Skeletal muscle tissue (tissue), 4 donors: ENCODE measurements around the gene CDH20. TPM values are rescaled to one million over a fixed set of nuclear protein-coding genes. Genes with fewer than 3 reads are reported as not detected.

Source experiments
- H3K27ac ChIP-seq: one replicate; pipeline ENCODE4 v1.7.0; 2013; ENCODE audit warnings: mild to moderate bottlenecking, low read depth, low read length, inconsistent platforms
- H3K27me3 ChIP-seq, 3 donors: one replicate each; pipeline ENCODE4 v1.7.0; 2013; ENCODE audit warnings: low read length in 3 of 3; ENCODE audit not compliant: control insufficient read depth in 3 of 3, insufficient read depth in 3 of 3
- H3K36me3 ChIP-seq, 3 donors: one replicate each; pipeline ENCODE4 v1.7.0; 2013; ENCODE audit warnings: low read length in 3 of 3; ENCODE audit not compliant: control insufficient read depth in 3 of 3, insufficient read depth in 3 of 3
- H3K4me1 ChIP-seq, 3 donors: one replicate each; pipeline ENCODE4 v1.7.0; 2013; ENCODE audit warnings: low read length in 3 of 3, mild to moderate bottlenecking in 3 of 3; ENCODE audit not compliant: control insufficient read depth in 3 of 3, insufficient read depth in 3 of 3
- H3K4me3 ChIP-seq, 3 donors: one replicate each; pipeline ENCODE4 v1.7.0; 2013; ENCODE audit warnings: low read length in 3 of 3
- H3K9ac ChIP-seq, 3 donors: one replicate each; pipeline ENCODE4 v1.7.0; 2013; ENCODE audit warnings: low read length in 3 of 3, mild to moderate bottlenecking in 3 of 3, moderate library complexity in 2 of 3, low read depth in 1 of 3
- H3K9me3 ChIP-seq, 3 donors: one replicate each; pipeline ENCODE4 v1.7.0; 2013; ENCODE audit warnings: low read length in 3 of 3; ENCODE audit not compliant: control insufficient read depth in 3 of 3
- total RNA-seq: library from RNA; depleted of rRNA; stranded (reverse); fragments of >200 nt; gene quantifications from one replicate; pipeline ENCODE4 v1.2.3, GENCODE V29; 2014
- donor health status: Osteomylitis.

Gene CDH20
- total RNA-seq, 1 donor from 2014 or later: 1.0 TPM

DNA sequence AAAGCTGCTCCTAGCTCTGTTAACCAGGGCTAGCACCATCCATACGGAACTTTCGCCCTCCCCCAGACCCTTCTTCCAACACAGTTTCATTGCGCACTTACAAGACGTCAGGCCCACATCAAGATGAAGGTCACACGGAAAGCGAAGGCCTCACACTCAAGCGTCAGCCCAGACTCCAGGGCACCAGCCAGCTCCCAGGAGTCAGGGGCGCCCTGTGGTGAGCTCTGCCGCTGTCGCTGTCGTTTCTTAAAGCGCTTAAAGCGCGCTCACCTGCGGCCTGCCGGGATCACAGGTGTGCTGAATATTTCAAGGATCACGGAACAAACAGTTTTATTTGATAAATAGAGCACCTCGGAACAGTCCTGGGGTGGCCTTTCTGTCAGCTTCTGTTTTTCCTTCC is 163.1 kb downstream of the CDH20 start:
- Histone ChIP-seq H3K9me3 (no peaks in the 10 kb centered on the region), H3K27me3 (peaks cover 0 to 4% (median 0%) of the 10 kb centered on the region in 3 donors)

DNA sequence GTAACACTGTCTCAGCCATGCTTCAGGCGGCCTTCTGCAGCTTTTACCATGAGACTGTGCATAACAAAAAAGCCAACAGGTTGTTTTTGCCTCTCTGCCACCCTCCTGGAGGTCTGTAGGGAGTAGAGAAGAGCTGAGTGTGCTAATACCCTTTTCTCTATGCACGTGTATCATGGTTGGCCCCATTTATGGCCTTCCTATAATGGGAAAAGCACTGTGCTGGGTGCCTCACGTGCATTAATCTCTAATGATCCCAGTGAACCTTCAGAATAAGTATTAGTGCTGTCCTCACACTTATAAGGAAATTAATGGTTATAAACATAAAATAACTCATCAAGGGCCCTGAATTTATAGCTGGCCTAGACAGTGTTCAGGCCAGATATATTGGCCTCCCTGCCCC is 164.2 kb downstream of the CDH20 start:
- Histone ChIP-seq H3K4me3 (no peak overlapping the region), H3K36me3 (no peaks in the 10 kb centered on the region)

More for the DNA sequence above, 163.1 kb downstream of the CDH20 start:
- H3K4me3 ChIP-seq: no peak overlapping the region
- H3K36me3 ChIP-seq: no peaks in the 10 kb centered on the region
- no peak overlapping the region for H3K9ac ChIP-seq
- H3K27ac ChIP-seq: no peak overlapping the region
- H3K4me1 ChIP-seq: no peaks in the 10 kb centered on the region

DNA sequence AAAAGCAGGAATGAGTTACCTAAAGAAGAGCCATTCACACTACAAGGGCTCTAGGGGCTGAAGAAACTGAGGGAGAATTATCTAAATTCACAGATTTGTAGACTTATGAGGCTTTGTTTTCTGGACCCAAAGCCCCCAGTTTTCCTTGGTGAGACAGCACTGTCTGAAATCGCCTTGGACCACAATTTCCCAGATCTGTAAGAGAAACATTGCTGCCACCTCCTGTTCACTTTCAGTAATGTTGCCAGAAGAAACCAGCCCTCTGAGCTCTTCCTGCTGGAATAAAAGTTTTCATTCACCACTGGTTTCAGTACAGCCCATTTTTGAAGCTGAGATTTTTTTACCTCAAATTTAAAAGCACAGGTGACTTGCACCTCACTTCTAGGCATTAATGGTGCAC is 169.2 kb downstream of the CDH20 start:
- Histone ChIP-seq H3K36me3 (no peaks in the 10 kb centered on the region), H3K27me3 (peaks cover 0 to 8% (median 0%) of the 10 kb centered on the region in 3 donors)

More for the DNA sequence above, 164.2 kb downstream of the CDH20 start:
- H3K27ac ChIP-seq: no peak overlapping the region
- no peaks in the 10 kb centered on the region for H3K9me3 ChIP-seq
- H3K9ac ChIP-seq: no peak overlapping the region
- H3K27me3 ChIP-seq: peaks cover 0 to 2% (median 0%) of the 10 kb centered on the region in 3 donors
- no peaks in the 10 kb centered on the region for H3K4me1 ChIP-seq

DNA sequence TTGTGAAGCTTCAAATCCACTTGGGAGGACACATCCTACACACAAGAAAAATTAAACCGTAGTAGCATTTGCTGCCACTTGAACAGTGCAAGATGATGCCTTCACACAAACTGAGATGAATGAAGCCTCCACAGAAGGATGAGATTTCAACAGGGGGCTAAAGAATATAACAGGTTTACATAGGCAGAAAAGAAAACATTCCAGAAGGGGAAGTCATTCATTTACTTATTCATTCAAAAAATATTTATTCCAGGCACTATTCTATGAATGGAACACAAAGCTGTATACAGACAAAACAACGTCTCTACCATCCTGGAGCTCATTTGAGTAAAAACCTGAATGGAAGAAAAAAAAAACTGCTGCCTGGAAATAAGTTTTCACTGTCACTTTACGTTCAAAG is 170.5 kb downstream of the CDH20 start:
- peaks cover 0 to 8% (median 0%) of the 10 kb centered on the region in 3 donors for H3K27me3 ChIP-seq
- no peak overlapping the region for H3K4me3 ChIP-seq
- H3K36me3 ChIP-seq: no peaks in the 10 kb centered on the region
- no peak overlapping the region for H3K27ac ChIP-seq
- H3K9ac ChIP-seq: no peak overlapping the region
- no peaks in the 10 kb centered on the region for H3K4me1 ChIP-seq
- H3K9me3 ChIP-seq: no peaks in the 10 kb centered on the region

More for the DNA sequence above, 169.2 kb downstream of the CDH20 start:
- no peak overlapping the region for H3K9ac ChIP-seq
- H3K4me3 ChIP-seq: no peak overlapping the region
- H3K4me1 ChIP-seq: no peaks in the 10 kb centered on the region
- no peaks in the 10 kb centered on the region for H3K9me3 ChIP-seq
- H3K27ac ChIP-seq: no peak overlapping the region

DNA sequence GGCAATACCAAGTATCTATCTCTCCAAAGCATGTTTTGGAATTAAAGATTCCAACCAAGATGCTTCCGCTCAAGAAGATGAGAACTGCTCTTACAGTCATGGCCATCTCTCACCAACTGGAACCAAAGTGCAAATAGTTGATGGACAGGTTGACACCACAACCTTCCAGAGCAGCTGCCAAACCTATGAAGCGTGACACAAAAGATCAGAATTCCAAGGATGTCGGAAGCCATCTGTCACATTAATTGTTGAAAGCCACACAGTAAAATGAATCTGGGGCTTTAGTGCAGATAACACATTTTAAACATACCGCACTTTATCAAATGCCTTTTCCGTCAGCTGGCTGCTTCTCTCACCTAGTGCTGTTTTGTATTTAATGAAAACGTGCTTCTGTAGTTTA is 195.7 kb downstream of the CDH20 start:
- Histone ChIP-seq H3K27ac (no peak overlapping the region), H3K4me3 (no peak overlapping the region), H3K36me3 (no peaks in the 10 kb centered on the region), H3K9me3 (no peaks in the 10 kb centered on the region), H3K4me1 (no peaks in the 10 kb centered on the region), H3K27me3 (peaks cover 0 to 4% (median 0%) of the 10 kb centered on the region in 3 donors), H3K9ac (no peak overlapping the region)

DNA sequence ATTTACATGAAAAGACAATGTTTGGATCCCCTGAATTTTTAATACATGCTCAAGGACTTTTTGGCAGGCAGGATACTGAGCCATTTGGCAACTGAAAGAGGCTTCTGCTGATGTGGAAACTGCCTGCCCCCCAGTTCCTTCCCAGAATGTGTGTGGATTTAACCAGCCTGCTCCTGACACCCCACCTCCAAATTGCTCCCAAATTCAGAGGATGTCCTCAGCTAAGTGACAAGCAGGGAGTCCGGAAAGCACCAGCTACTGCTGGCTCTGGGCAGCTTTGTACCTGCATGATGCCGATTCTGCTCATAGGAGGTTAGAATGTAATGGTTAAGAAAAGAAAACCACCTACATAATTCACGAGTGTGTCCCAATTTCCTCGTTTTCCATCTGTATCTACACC is 197.5 kb downstream of the CDH20 start:
- Histone ChIP-seq H3K27me3 (peaks cover 0 to 4% (median 0%) of the 10 kb centered on the region in 3 donors), H3K27ac (no peak overlapping the region), H3K36me3 (no peaks in the 10 kb centered on the region), H3K4me3 (no peak overlapping the region), H3K9ac (no peak overlapping the region), H3K9me3 (no peaks in the 10 kb centered on the region), H3K4me1 (no peaks in the 10 kb centered on the region)

DNA sequence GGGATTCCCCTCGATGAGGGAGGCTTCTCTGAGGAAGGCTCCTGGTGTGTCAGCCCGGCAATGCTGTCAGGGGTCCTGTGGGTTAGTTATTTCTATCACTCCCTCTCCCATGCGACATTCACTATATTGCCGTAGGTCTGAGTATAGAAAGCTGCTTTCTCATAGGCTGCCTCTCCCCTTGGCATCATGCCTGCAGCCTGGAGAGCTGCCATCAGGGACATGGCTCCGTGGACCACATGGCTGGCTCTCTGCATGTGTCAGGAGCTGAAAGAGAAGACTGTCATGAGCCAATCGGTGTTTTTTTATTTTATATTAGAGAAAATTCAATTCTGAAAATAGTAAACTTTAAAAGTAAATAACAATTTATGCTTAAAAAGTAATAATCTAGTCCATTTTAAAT is 198.0 kb downstream of the CDH20 start:
- no peak overlapping the region for H3K9ac ChIP-seq
- no peak overlapping the region for H3K4me3 ChIP-seq
- H3K36me3 ChIP-seq: no peaks in the 10 kb centered on the region
- no peaks in the 10 kb centered on the region for H3K4me1 ChIP-seq
- no peak overlapping the region for H3K27ac ChIP-seq
- H3K27me3 ChIP-seq: peaks cover 0 to 4% (median 0%) of the 10 kb centered on the region in 3 donors
- no peaks in the 10 kb centered on the region for H3K9me3 ChIP-seq

DNA sequence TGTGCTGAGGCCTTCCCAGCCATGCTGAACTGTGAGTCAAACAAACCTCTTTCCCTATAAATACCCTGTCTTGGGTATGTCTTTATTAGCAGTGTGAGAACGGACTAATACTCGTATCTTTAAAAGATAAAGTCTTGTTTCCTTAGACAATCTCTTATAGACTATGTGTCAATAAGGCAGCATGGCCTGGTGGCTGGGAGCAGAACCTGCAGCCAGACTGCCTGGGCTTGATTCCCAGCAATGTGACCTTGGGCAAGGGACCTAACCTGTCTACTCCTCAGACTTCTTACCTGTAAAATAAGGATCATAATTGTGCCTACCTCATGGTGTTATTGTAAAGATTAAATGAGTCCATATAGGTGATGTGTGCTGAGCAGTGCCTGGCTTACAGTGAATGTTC is 198.7 kb downstream of the CDH20 start:
- Histone ChIP-seq H3K36me3 (no peaks in the 10 kb centered on the region), H3K9me3 (no peaks in the 10 kb centered on the region), H3K9ac (no peak overlapping the region), H3K27me3 (peaks cover 0 to 4% (median 0%) of the 10 kb centered on the region in 3 donors), H3K4me1 (no peaks in the 10 kb centered on the region), H3K27ac (no peak overlapping the region), H3K4me3 (no peak overlapping the region)

DNA sequence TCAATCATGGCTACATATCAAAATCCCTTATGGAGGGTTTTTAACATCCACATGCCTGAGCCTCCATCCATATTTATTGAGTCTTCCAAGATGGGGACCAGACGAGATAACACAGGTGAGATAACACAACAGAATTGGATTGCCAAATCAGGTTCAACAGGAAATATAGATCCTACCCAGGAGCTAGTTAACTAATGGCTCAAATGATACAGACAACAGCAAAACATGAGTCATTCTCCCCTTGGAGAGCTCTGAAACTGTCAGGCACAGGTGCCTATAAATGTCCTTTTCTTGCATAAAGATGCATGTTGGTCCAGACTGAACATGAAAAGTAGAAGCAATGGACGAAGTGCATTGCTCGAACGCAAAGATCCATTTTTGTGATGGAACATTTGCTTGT is 202.2 kb downstream of the CDH20 start:
- Histone ChIP-seq H3K4me3 (no peak overlapping the region), H3K9ac (no peak overlapping the region), H3K9me3 (no peaks in the 10 kb centered on the region), H3K27ac (no peak overlapping the region), H3K27me3 (no peaks in the 10 kb centered on the region), H3K4me1 (no peaks in the 10 kb centered on the region), H3K36me3 (no peaks in the 10 kb centered on the region)

DNA sequence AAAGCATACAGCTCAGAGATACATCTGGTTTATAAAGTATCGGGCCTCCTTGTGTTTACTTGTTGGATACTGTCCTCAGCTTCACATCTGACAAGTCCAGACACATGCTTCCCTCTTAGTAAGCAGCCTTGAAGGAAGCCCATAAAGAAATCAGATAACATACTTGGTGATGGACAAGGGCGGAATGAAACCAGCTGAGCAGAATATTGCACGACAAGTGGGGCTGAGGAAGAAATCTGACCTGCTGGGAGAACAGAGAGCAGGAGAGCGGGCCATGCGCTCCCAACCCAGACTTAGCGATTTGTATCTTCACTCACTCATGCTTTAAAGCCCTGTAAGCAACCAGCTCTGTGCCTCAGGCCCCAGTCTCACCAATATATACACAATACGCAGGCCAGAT is 208.4 kb downstream of the CDH20 start:
- H3K9me3 ChIP-seq: no peaks in the 10 kb centered on the region
- no peak overlapping the region for H3K4me3 ChIP-seq
- H3K27me3 ChIP-seq: no peaks in the 10 kb centered on the region
- H3K27ac ChIP-seq: no peak overlapping the region
- H3K4me1 ChIP-seq: no peaks in the 10 kb centered on the region
- H3K9ac ChIP-seq: no peak overlapping the region
- H3K36me3 ChIP-seq: no peaks in the 10 kb centered on the region

DNA sequence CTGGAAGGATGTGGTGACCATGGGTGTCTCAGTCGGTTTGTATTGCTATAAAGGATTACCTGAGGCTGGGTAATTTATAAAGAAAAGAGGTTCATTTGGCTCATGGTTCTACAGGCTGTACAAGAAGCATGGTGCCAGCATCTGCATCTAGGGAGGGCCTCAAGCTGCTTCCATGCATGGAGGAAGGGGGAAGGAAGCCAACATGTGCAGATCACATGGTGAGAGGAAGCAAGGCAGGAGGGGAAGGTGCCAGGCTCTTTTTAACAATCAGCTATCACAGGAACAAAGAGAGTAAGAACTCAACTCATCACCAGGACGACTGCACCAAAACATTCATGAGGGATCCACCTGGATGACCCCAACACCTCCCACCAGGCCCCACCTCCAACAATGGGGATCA is 209.4 kb downstream of the CDH20 start:
- no peaks in the 10 kb centered on the region for H3K36me3 ChIP-seq
- H3K9ac ChIP-seq: no peak overlapping the region
- H3K27me3 ChIP-seq: no peaks in the 10 kb centered on the region
- no peaks in the 10 kb centered on the region for H3K4me1 ChIP-seq
- no peaks in the 10 kb centered on the region for H3K9me3 ChIP-seq
- H3K27ac ChIP-seq: no peak overlapping the region
- H3K4me3 ChIP-seq: no peak overlapping the region
